HepG2 (cell line): Measurements from ENCODE around the gene TH. TPM values are rescaled to one million over a fixed set of nuclear protein-coding genes. Genes with fewer than 3 reads are reported as not detected.
A peak's percentile ranks its signal among the peaks of the same experiment; 100 is the strongest.

Experiments
- ATAC-seq: fragments of 200-7000 bp; cut with Tn5 transposase; 3 replicates; pipeline ENCODE4 v1.9.1; 2020; ENCODE audit warnings: mild to moderate bottlenecking, moderate library complexity
- BruUV-seq: library from RNA; stranded (reverse); fragments of 400-500 nt; replicated peaks from 2 replicates; lab custom pipeline; 2021; lab: Mats Ljungman, UMichigan
- CTCF ChIA-PET: fragments of 300-600 bp; formaldehyde crosslinking; extraction: SDS; loops from one replicate; lab custom pipeline; 2021; ENCODE audit warnings: low total read pairs, inconsistent platforms, low intra/inter-chr PET ratio; lab: Yijun Ruan, JAX
- POLR2A ChIA-PET: fragments of 350-600 bp; sonication (Branson Sonifier 250); formaldehyde crosslinking; loops from one replicate; lab custom pipeline; 2020; ENCODE audit warnings: antibody characterized with exemption, inconsistent platforms; lab: Yijun Ruan, JAX
- DNase-seq: peaks from one replicate; pipeline ENCODE4 v3.0.0-alpha.2; 2015; ENCODE audit warnings: low spot score
- FAIRE-seq: peaks from 3 replicates; lab custom pipeline; 2011; peaks lifted over from hg19 to GRCh38; lab: Jason Lieb, UNC
- H2AFZ ChIP-seq: one replicate; pipeline ENCODE4 v1.6.1; 2011; ENCODE audit warnings: low read length, inconsistent platforms
- H3K27ac ChIP-seq: fragments of 300-600 bp; 3 replicates; pipeline ENCODE4 v1.8.0; 2011; ENCODE audit warnings: mixed run types, mild to moderate bottlenecking, mixed read lengths, low read length, inconsistent platforms; ENCODE audit not compliant: insufficient read depth; ENCODE audit errors: extremely low read length
- H3K27me3 ChIP-seq, 2 experiments: fragments of 200-600 bp in 1 of 2; 2 replicates in 1 of 2; 3 replicates in 1 of 2; pipeline versions ENCODE4 v1.6.0 to v1.8.0; 2011; ENCODE audit warnings: low read length in 2 of 2, mild to moderate bottlenecking in 2 of 2, moderate library complexity in 2 of 2, inconsistent platforms in 1 of 2; ENCODE audit not compliant: insufficient read depth in 2 of 2, control insufficient read depth in 1 of 2
- H3K36me3 ChIP-seq, 2 experiments: fragments of 200-600 bp in 1 of 2; replicated peaks in 1 of 2; 2 replicates in 1 of 2; 3 replicates in 1 of 2; pipeline versions ENCODE4 v1.5.1 to v1.8.0; 2011; ENCODE audit warnings: low read length in 2 of 2, inconsistent platforms in 1 of 2; ENCODE audit not compliant: insufficient read depth in 2 of 2, control insufficient read depth in 1 of 2
- H3K4me1 ChIP-seq: 2 replicates; pipeline ENCODE4 v1.5.1; 2012; ENCODE audit warnings: low read length, inconsistent platforms; ENCODE audit not compliant: insufficient read depth
- H3K4me2 ChIP-seq: 2 replicates; pipeline ENCODE4 v1.6.0; 2011; ENCODE audit warnings: low read depth, low read length, inconsistent platforms
- H3K4me3 ChIP-seq, 3 experiments: fragments of 200-600 bp in 1 of 3; sonication (generic), shearing (Covaris generic) in 1 of 3; replicated peaks in 1 of 3; 2 replicates each; pipeline ENCODE4 v1.5.1; 2011 to 2016; ENCODE audit warnings: low read length in 3 of 3, inconsistent platforms in 2 of 3, low read depth in 2 of 3, mild to moderate bottlenecking in 2 of 3, control low read depth in 1 of 3, mixed read lengths in 1 of 3; ENCODE audit not compliant: insufficient read depth in 1 of 3
- H3K79me2 ChIP-seq: one replicate; pipeline ENCODE4 v1.6.1; 2011; ENCODE audit warnings: low read length, inconsistent platforms; ENCODE audit not compliant: insufficient read depth
- H3K9ac ChIP-seq: 2 replicates; pipeline ENCODE4 v1.6.0; 2011; ENCODE audit warnings: mild to moderate bottlenecking, low read depth, low read length, inconsistent platforms; ENCODE audit not compliant: insufficient read depth
- H3K9me3 ChIP-seq: 2 replicates; pipeline ENCODE4 v1.5.1; 2012; ENCODE audit warnings: mild to moderate bottlenecking, low read length
- H4K20me1 ChIP-seq: 2 replicates; pipeline ENCODE4 v1.6.0; 2011; ENCODE audit warnings: inconsistent platforms, mild to moderate bottlenecking, low read length, moderate library complexity; ENCODE audit not compliant: insufficient read depth
- ATF7 ChIP-seq, 2 experiments: fragments of 450-650 bp in 1 of 2; sonication (generic) in 1 of 2; formaldehyde crosslinking in 1 of 2; IDR thresholded peaks; 2 replicates each; pipeline versions ENCODE4 v1.4.0 to v1.6.1; 2016 to 2020; ENCODE audit warnings: antibody characterized with exemption in 1 of 2, mild to moderate bottlenecking in 1 of 2, missing genetic modification reagents in 1 of 2
- CREB1 ChIP-seq, 2 experiments: fragments of 450-650 bp in 1 of 2; IDR thresholded peaks; 2 replicates each; pipeline ENCODE4 v1.6.1; 2016 to 2017; ENCODE audit warnings: control low read depth in 1 of 2, mild to moderate bottlenecking in 1 of 2, missing compliant biosample characterization in 1 of 2, missing genetic modification characterization in 1 of 2
- EHMT2 ChIP-seq: fragments of 200-600 bp; sonication (generic); IDR thresholded peaks from 2 replicates; pipeline ENCODE4 v1.7.0; 2017; ENCODE audit warnings: antibody characterized with exemption, low read depth, low read length, borderline replicate concordance
- FOSL2 ChIP-seq: sonication (generic); formaldehyde crosslinking; IDR thresholded peaks from 2 replicates; pipeline ENCODE4 v1.4.0; 2020; ENCODE audit warnings: missing genetic modification reagents
- MNT ChIP-seq: fragments of 450-650 bp; IDR thresholded peaks from 2 replicates; pipeline ENCODE4 v1.6.1; 2016
- NFYB ChIP-seq: sonication (generic); formaldehyde crosslinking; IDR thresholded peaks from 2 replicates; pipeline ENCODE4 v1.4.0; 2020; ENCODE audit warnings: missing genetic modification reagents
- PATZ1 ChIP-seq: sonication (generic); formaldehyde crosslinking; IDR thresholded peaks from 2 replicates; pipeline ENCODE4 v1.4.0; 2020; ENCODE audit warnings: missing genetic modification reagents
- SIN3A ChIP-seq: IDR thresholded peaks from 2 replicates; pipeline ENCODE4 v1.6.1; 2011; ENCODE audit warnings: low read depth, mild to moderate bottlenecking, control low read depth, low read length, borderline replicate concordance
- SMARCC2 ChIP-seq: fragments of 450-650 bp; IDR thresholded peaks from 2 replicates; pipeline ENCODE4 v1.6.1; 2017; ENCODE audit warnings: antibody characterized with exemption, mild to moderate bottlenecking
- SMC3 ChIP-seq: IDR thresholded peaks from 2 replicates; pipeline ENCODE4 v1.6.1; 2011; ENCODE audit warnings: low read length, improper control_type of control experiment
- ZFP62 ChIP-seq: sonication (generic); formaldehyde crosslinking; IDR thresholded peaks from 2 replicates; pipeline ENCODE4 v1.4.0; 2020; ENCODE audit warnings: missing genetic modification reagents
- ZKSCAN8 ChIP-seq: IDR thresholded peaks from 2 replicates; pipeline ENCODE4 v1.6.1; 2016; ENCODE audit warnings: borderline replicate concordance, missing genetic modification reagents, missing compliant biosample characterization
- ZNF354B ChIP-seq: sonication (generic); formaldehyde crosslinking; IDR thresholded peaks from 2 replicates; pipeline ENCODE4 v1.8.0; 2022; ENCODE audit warnings: mild to moderate bottlenecking, missing genetic modification reagents
- WGBS: methylation state at CpG from one replicate; pipeline ENCODE4 v1.1.6; 2017; ENCODE audit warnings: low lambda C conversion rate; 5-methylcytosine and 5-hydroxymethylcytosine counted together
- in situ Hi-C: cut with HindIII; loops from 2 replicates; pipeline ENCODE4 v1.10.0; 2017; ENCODE audit warnings: low pct_unique_long_range_greater_than_20kb; ENCODE audit not compliant: extremely low pct_ligation_motif_present
- intact Hi-C: fragments of 100-400 bp; cut with micrococcal nuclease; formaldehyde crosslinking; loops from one replicate; pipeline ENCODE4 v1.10.0; 2022; ENCODE audit not compliant: unreplicated experiment
- polyA plus RNA-seq, 8 experiments: library from polyadenylated mRNA; depleted of rRNA in 3 of 8; stranded (reverse) in 7 of 8; unstranded in 1 of 8; fragments of >200 nt; fragmentation: Illumina TruSeq in 4 of 8; extraction: Trizol in 4 of 8; gene quantifications; 2 replicates each; pipeline versions ENCODE4 v1.2.1 to v1.2.3, GENCODE V29; 2011 to 2016; ENCODE audit warnings: low read depth in 4 of 8, missing spikeins in 1 of 8, mixed read lengths in 1 of 8; ENCODE audit not compliant: insufficient read depth in 1 of 8
- total RNA-seq, 5 experiments: library from RNA; depleted of rRNA; stranded (reverse); fragments of >200 nt; fragmentation: Illumina TruSeq; extraction: Trizol; gene quantifications; 2 replicates each; pipeline ENCODE4 v1.2.3, GENCODE V29; 2016; ENCODE audit warnings: low read depth in 1 of 5

The TH gene
- total and polyA plus RNA-seq, 2 of the 13 experiments (the other 11 are each of a cell fraction or from before 2014, with no cell fraction given) = 0.36 TPM; not detected in 1

- no peak overlapping the region for H3K9ac ChIP-seq
- TF ChIP-seq SMC3 (no peak), MNT (peak; percentile 98), CREB1 (IDR thresholded peaks at IDR 0.05) (peak; percentile 53; the same call in 1 of the 2 replicates), CREB1 (CRISPR knock-in tag; IDR thresholded peaks at IDR 0.05) (no peak)
- H3K79me2 ChIP-seq = no peaks in the 10 kb centered on the region
- no peaks in the 10 kb centered on the region for H3K36me3 ChIP-seq
- H3K4me1 ChIP-seq = peaks cover 17% of the 10 kb centered on the region
- ChIA-PET CTCF (no interaction called here), POLR2A (no interaction called here)
- H2AFZ ChIP-seq = no peak overlapping the region
- in situ Hi-C loops (no loop called here), intact Hi-C loops (no loop called here)
- WGBS = 44% methylated on average over 12 of the region's 14 CpGs
- H3K27me3 ChIP-seq = peaks cover 27 to 74% of the 10 kb centered on the region in 2 experiments
- DNase-seq = no peak
- no peaks in the 10 kb centered on the region for H3K9me3 ChIP-seq
- ATAC-seq = no peak
- FAIRE-seq = no peak
- H3K27ac ChIP-seq = no peak overlapping the region
- BruUV-seq = no TSS peak
- no peak overlapping the region for H3K4me2 ChIP-seq
- H3K4me3 ChIP-seq = no peak overlapping the region
- no peaks in the 10 kb centered on the region for H4K20me1 ChIP-seq
Measured at GRCh38 chr11:2176389-2176900, 4.8 kb upstream of the TH start.

- H3K79me2 ChIP-seq = no peaks in the 10 kb centered on the region
- DNase-seq = no peak
- H3K27ac ChIP-seq = no peak overlapping the region
- ChIA-PET POLR2A (no interaction called here), CTCF (no interaction called here)
- intact Hi-C loops (no loop called here), in situ Hi-C loops (no loop called here)
- no peak overlapping the region for H3K9ac ChIP-seq
- FAIRE-seq = no peak
- no peak overlapping the region for H2AFZ ChIP-seq
- H3K4me1 ChIP-seq = peaks cover 10% of the 10 kb centered on the region
- BruUV-seq = no TSS peak
- H3K4me2 ChIP-seq = no peak overlapping the region
- no peaks in the 10 kb centered on the region for H4K20me1 ChIP-seq
- WGBS = 20% methylated on average over 2 of the region's 13 CpGs
- H3K4me3 ChIP-seq = no peak overlapping the region
- peaks cover 31 to 74% of the 10 kb centered on the region in 2 experiments for H3K27me3 ChIP-seq
- H3K36me3 ChIP-seq = no peaks in the 10 kb centered on the region
- ATAC-seq = no peak
- H3K9me3 ChIP-seq = no peaks in the 10 kb centered on the region
- no peak for TF ChIP-seq ZKSCAN8 (CRISPR knock-in tag)
- no peak for TF ChIP-seq EHMT2
- TF ChIP-seq SIN3A = no peak
- no peak for TF ChIP-seq ZFP62
- no peak for TF ChIP-seq ATF7 (IDR thresholded peaks at IDR 0.05)
- no peak for TF ChIP-seq ATF7 (CRISPR knock-in tag; IDR thresholded peaks at IDR 0.05)
- TF ChIP-seq ZNF354B (CRISPR knock-in tag) = no peak
- no peak for TF ChIP-seq NFYB (CRISPR knock-in tag)
- TF ChIP-seq SMARCC2 = no peak
- TF ChIP-seq PATZ1 (CRISPR knock-in tag) = no peak
- TF ChIP-seq FOSL2 (CRISPR knock-in tag) = no peak
Measured at GRCh38 chr11:2175659-2176058, 4.0 kb upstream of the TH start.
